Breast epithelium (tissue), 3 donors: ENCODE measurements around the gene JDP2.

Source experiments
- CTCF ChIP-seq, 3 donors: fragments of 450-650 bp; IDR thresholded peaks; one replicate each; pipeline ENCODE4 v1.5.1; 2016 to 2017; ENCODE audit warnings: antibody characterized with exemption in 3 of 3, mild to moderate bottlenecking in 3 of 3, moderate library complexity in 3 of 3
- POLR2A ChIP-seq: fragments of 450-650 bp; IDR thresholded peaks from one replicate; pipeline ENCODE4 v1.6.1; 2016; ENCODE audit warnings: antibody characterized with exemption, mild to moderate bottlenecking, moderate library complexity

DNA sequence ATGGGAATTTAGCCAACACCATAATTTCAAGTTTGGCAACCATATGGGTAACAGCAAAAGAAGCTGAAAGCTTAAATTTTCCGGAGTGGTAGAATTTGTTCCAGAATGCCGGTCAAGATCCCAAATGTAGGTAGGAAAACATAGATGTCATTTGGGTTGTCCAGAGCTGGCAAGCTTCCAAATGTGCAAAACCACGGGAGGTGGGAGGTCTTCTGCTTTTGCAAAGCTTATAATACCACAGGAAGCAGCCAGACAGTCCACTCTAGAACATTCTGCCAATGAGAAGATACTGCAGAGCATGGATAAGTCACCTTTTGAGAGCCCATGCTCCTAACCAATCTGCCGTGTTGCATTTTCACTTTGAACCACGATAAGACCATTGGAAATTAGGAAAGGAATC lies 68.1 kb downstream of the JDP2 start:
- TF ChIP-seq CTCF (IDR thresholded peaks at IDR 0.05) (no peak), POLR2A (no peak)
